ENCODE data around the gene EDDM3A. TPM values are rescaled to one million over a fixed set of nuclear protein-coding genes. Genes with fewer than 3 reads are reported as not detected.
"Not testable (repeated sequence)": the region's sequence is repeated elsewhere in the genome, so short reads cannot be mapped to it uniquely, and the experiment has no call there.

Gene EDDM3A
- total RNA-seq, 1 donor from 2014 or later = not detected

GRCh38 chr14:20714593-20715250 lies 31.0 kb upstream of the EDDM3A start:
- H3K9me3 Mint-ChIP-seq = no peaks in the 10 kb centered on the region
- intact Hi-C loops (cut with micrococcal nuclease) = no loop called here
- H3K36me3 Mint-ChIP-seq (ENCODE audit: low read depth) = no peaks in the 10 kb centered on the region
- H3K4me3 Mint-ChIP-seq (ENCODE audit: low read depth) = no peak overlapping the region
- H3K27ac Mint-ChIP-seq = no peak overlapping the region
- H3K4me1 Mint-ChIP-seq (ENCODE audit: low read depth) = peaks cover 4% of the 10 kb centered on the region
- H3K27me3 Mint-ChIP-seq (ENCODE audit: low read depth) = peaks cover 7% of the 10 kb centered on the region
- no peak for DNase-seq (ENCODE audit: low spot score)

GRCh38 chr14:20719777-20720176 lies 25.9 kb upstream of the EDDM3A start:
- H3K27ac Mint-ChIP-seq = no peak overlapping the region
- H3K9me3 Mint-ChIP-seq = no peaks in the 10 kb centered on the region
- H3K36me3 Mint-ChIP-seq (ENCODE audit: low read depth) = no peaks in the 10 kb centered on the region
- H3K4me1 Mint-ChIP-seq (ENCODE audit: low read depth) = peaks cover 7% of the 10 kb centered on the region
- intact Hi-C loops (cut with micrococcal nuclease) = no loop called here
- no peak overlapping the region for H3K4me3 Mint-ChIP-seq (ENCODE audit: low read depth)
- DNase-seq (ENCODE audit: low spot score) = no peak
- peaks cover 13% of the 10 kb centered on the region for H3K27me3 Mint-ChIP-seq (ENCODE audit: low read depth)

DNA sequence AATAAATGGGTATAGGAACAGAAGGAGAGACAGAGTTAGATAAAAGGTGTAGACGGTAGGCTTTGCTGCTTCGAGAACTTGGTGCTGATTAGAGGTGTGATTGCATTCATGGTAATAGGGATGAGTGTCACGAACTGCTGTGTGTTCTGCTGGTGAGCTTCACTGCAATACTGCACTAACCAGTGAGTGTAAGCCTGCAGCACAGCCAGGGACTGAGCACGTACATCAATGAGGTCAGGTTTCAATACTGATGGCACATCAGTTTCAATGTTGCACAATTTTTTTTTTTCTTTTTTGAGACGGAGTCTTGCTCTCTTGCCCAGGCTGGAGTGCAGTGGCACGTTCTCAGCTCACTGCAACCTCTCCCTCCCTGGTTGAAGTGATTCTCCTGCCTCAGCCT lies 24.9 kb upstream of the EDDM3A start:
- DNase-seq (ENCODE audit: low spot score) = no peak
- intact Hi-C loops (cut with micrococcal nuclease) = no loop called here
- Mint-ChIP-seq H3K27ac (no peak overlapping the region), H3K36me3 (ENCODE audit: low read depth) (no peaks in the 10 kb centered on the region), H3K4me1 (ENCODE audit: low read depth) (peaks cover 7% of the 10 kb centered on the region), H3K27me3 (ENCODE audit: low read depth) (peaks cover 17% of the 10 kb centered on the region), H3K4me3 (ENCODE audit: low read depth) (no peak overlapping the region), H3K9me3 (no peaks in the 10 kb centered on the region)

DNA sequence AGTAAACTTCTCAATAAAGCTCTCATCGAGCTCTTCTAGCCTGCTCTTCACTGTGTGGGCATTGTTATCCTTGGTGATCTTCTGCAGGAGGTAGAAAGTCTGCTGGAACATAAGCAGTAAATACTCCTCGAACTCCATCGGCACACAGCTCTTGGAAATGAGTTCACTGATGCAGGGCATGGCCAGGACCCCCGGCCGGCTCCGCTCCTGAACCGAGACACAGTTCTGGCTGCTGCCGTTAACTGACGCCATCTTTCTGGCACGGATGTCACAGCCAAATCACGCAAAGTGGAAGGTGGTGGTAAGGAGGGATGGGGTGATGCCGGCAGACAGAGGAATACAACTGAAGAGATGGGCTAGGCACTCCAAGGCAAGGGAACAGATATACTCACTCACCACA lies 23.7 kb upstream of the EDDM3A start:
- no peaks in the 10 kb centered on the region for H3K36me3 Mint-ChIP-seq (ENCODE audit: low read depth)
- H3K27me3 Mint-ChIP-seq (ENCODE audit: low read depth) = peaks cover 22% of the 10 kb centered on the region
- H3K4me1 Mint-ChIP-seq (ENCODE audit: low read depth) = peaks cover 7% of the 10 kb centered on the region
- DNase-seq (ENCODE audit: low spot score) = no peak
- H3K27ac Mint-ChIP-seq = no peak overlapping the region
- intact Hi-C loops (cut with micrococcal nuclease) = no loop called here
- no peak overlapping the region for H3K4me3 Mint-ChIP-seq (ENCODE audit: low read depth)
- H3K9me3 Mint-ChIP-seq = no peaks in the 10 kb centered on the region

DNA sequence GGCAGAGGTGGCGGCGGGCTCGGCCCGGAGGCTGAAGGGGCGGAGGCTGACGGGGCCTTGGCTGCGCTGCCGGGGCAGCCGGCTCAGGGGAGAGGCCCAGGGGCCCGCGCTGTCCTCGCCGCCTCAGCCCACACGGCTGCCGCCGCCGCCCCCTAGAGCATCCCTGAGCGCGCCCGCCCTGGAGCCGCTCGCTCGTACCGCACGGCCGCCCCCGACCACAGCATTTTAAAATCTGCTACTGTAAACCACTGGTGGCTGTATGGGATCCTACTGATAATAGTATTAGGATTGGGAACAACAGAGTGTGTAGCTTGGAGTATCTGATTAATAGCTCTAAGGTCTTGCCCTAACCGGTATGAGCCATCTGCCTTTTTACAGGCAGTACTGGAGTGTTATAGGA lies 22.2 kb upstream of the EDDM3A start:
- Mint-ChIP-seq H3K9me3 (no peaks in the 10 kb centered on the region), H3K36me3 (ENCODE audit: low read depth) (no peaks in the 10 kb centered on the region), H3K27me3 (ENCODE audit: low read depth) (peaks cover 28% of the 10 kb centered on the region), H3K4me1 (ENCODE audit: low read depth) (peaks cover 7% of the 10 kb centered on the region), H3K4me3 (ENCODE audit: low read depth) (no peak overlapping the region), H3K27ac (no peak overlapping the region)
- intact Hi-C loops (cut with micrococcal nuclease) = no loop called here
- DNase-seq (ENCODE audit: low spot score) = no peak

DNA sequence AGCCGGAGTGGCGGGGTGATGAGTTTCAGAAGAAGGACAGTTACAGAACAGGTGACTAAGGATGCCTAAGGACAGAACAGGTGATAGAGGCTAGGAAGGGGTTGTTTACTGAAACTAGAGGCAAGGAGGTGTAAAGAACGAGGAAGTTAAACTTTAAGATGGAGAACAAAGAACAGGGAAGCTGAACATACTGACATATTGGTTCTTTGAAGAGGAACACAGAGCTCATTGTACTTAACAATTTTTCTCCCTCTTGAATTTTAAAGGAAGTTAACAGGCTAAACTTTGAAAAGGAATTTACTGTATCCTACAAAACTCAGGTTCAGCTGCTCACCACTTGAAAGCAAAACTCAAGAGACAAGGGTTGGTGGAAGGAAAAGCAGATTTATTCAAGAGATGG lies 19.6 kb upstream of the EDDM3A start:
- DNase-seq (ENCODE audit: low spot score); H3K4me1 Mint-ChIP-seq (ENCODE audit: low read depth); H3K36me3 Mint-ChIP-seq (ENCODE audit: low read depth); intact Hi-C loops (cut with micrococcal nuclease); H3K27ac Mint-ChIP-seq; H3K4me3 Mint-ChIP-seq (ENCODE audit: low read depth); H3K9me3 Mint-ChIP-seq: not testable (repeated sequence)
- peaks cover 28% of the 10 kb centered on the region for H3K27me3 Mint-ChIP-seq (ENCODE audit: low read depth)

GRCh38 chr14:20726531-20726930 lies 19.2 kb upstream of the EDDM3A start:
- Mint-ChIP-seq H3K36me3 (ENCODE audit: low read depth) (no peaks in the 10 kb centered on the region), H3K4me3 (ENCODE audit: low read depth) (no peak overlapping the region), H3K27me3 (ENCODE audit: low read depth) (peaks cover 28% of the 10 kb centered on the region), H3K27ac (no peak overlapping the region), H3K4me1 (ENCODE audit: low read depth) (no peaks in the 10 kb centered on the region), H3K9me3 (no peaks in the 10 kb centered on the region)
- no peak for DNase-seq (ENCODE audit: low spot score)
- intact Hi-C loops (cut with micrococcal nuclease) = no loop called here

GRCh38 chr14:20730891-20731290 lies 14.8 kb upstream of the EDDM3A start:
- Mint-ChIP-seq H3K27ac (no peak overlapping the region), H3K9me3 (no peaks in the 10 kb centered on the region), H3K27me3 (ENCODE audit: low read depth) (peaks cover 13% of the 10 kb centered on the region), H3K4me3 (ENCODE audit: low read depth) (no peak overlapping the region), H3K4me1 (ENCODE audit: low read depth) (no peaks in the 10 kb centered on the region), H3K36me3 (ENCODE audit: low read depth) (no peaks in the 10 kb centered on the region)
- no peak for DNase-seq (ENCODE audit: low spot score)
- intact Hi-C loops (cut with micrococcal nuclease) = no loop called here

DNA sequence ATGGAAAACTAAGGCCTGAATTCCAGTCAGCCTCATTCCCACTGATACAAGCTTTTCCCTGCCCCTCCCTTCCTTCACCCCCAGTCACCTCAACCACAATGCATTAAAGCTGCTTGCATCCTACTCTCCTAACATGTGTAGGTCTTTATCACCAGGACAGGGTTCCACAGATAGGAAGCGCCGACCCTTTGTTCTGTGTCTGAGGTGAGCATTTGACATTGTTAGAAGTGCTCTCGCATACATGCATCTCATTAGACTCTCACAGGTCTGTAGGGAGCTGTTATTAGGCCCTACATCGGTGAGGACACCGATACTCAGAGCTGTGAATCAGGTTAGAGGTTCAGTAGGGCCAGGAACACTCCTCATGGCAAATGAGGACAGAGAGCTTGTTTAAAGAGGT lies 13.2 kb upstream of the EDDM3A start:
- peaks cover 6% of the 10 kb centered on the region for H3K27me3 Mint-ChIP-seq (ENCODE audit: low read depth)
- H3K4me3 Mint-ChIP-seq (ENCODE audit: low read depth) = no peak overlapping the region
- no peaks in the 10 kb centered on the region for H3K4me1 Mint-ChIP-seq (ENCODE audit: low read depth)
- no peak for DNase-seq (ENCODE audit: low spot score)
- H3K27ac Mint-ChIP-seq = no peak overlapping the region
- intact Hi-C loops (cut with micrococcal nuclease) = no loop called here
- no peaks in the 10 kb centered on the region for H3K9me3 Mint-ChIP-seq
- no peaks in the 10 kb centered on the region for H3K36me3 Mint-ChIP-seq (ENCODE audit: low read depth)

GRCh38 chr14:20732979-20733635 lies 12.6 kb upstream of the EDDM3A start:
- H3K4me1 Mint-ChIP-seq (ENCODE audit: low read depth) = no peaks in the 10 kb centered on the region
- H3K9me3 Mint-ChIP-seq = no peaks in the 10 kb centered on the region
- intact Hi-C loops (cut with micrococcal nuclease) = no loop called here
- no peak overlapping the region for H3K27ac Mint-ChIP-seq
- DNase-seq (ENCODE audit: low spot score) = no peak
- peaks cover 2% of the 10 kb centered on the region for H3K27me3 Mint-ChIP-seq (ENCODE audit: low read depth)
- H3K4me3 Mint-ChIP-seq (ENCODE audit: low read depth) = no peak overlapping the region
- no peaks in the 10 kb centered on the region for H3K36me3 Mint-ChIP-seq (ENCODE audit: low read depth)

DNA sequence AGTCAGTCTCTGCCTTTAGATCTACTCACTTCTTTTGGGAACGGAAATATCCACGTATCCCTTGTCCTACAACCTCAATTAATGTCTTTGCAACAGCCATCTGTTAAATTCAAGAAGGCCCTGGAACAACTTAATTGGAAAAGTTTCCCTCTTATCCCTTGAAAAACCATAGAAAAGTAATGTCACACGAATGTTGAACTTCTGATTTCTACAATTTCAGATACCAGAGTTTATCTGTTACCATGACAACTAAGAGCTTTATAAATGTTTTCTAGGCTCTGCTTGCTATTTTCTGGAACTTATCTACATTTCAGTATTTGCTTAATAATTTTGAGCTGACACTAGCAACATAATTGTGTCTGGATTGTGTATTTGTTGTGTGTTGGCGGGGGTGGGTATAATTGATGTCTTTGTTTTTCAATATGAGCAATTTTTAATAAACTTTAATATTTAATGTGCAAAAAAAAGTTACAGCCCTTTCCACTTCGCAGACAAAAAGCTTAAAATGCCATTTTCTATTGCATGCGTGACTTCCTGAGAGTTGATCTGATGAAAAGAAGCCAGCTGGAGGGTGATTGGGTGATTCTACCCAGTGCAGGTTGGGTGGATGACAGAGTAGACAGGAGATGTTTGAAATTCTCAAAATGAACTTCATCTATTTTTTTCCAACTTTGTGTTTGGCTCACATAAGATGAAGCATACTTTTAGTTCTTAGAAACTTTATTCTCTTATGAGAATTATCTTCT lies 11.8 kb upstream of the EDDM3A start:
- Mint-ChIP-seq H3K27ac (no peak overlapping the region), H3K9me3 (no peaks in the 10 kb centered on the region), H3K4me1 (ENCODE audit: low read depth) (no peaks in the 10 kb centered on the region), H3K27me3 (ENCODE audit: low read depth) (peaks cover 2% of the 10 kb centered on the region), H3K36me3 (ENCODE audit: low read depth) (no peaks in the 10 kb centered on the region), H3K4me3 (ENCODE audit: low read depth) (no peak overlapping the region)
- intact Hi-C loops (cut with micrococcal nuclease) = no loop called here
- DNase-seq (ENCODE audit: low spot score) = no peak

DNA sequence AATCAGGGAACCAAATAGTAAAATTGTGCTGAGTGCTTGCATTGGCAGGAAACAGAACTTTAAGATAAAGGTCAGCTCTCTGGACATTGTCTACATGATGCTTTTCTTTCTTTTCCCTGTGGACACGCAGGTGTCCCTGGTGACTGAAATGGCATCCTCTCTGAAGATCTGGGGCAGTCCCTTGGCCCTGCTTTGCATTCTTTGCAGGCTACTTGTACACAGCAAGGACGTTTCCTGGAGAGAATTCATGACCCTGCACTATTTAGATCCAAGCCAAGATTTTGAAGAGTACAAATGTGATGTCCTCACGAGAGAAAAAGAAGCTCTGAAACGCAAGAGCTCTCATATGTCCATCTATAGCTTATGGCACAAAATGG lies 11.3 kb upstream of the EDDM3A start:
- H3K27me3 Mint-ChIP-seq (ENCODE audit: low read depth) = peaks cover 2% of the 10 kb centered on the region
- H3K9me3 Mint-ChIP-seq = no peaks in the 10 kb centered on the region
- no peaks in the 10 kb centered on the region for H3K36me3 Mint-ChIP-seq (ENCODE audit: low read depth)
- H3K4me1 Mint-ChIP-seq (ENCODE audit: low read depth) = no peaks in the 10 kb centered on the region
- H3K27ac Mint-ChIP-seq = no peak overlapping the region
- intact Hi-C loops (cut with micrococcal nuclease) = no loop called here
- no peak for DNase-seq (ENCODE audit: low spot score)
- H3K4me3 Mint-ChIP-seq (ENCODE audit: low read depth) = no peak overlapping the region

DNA sequence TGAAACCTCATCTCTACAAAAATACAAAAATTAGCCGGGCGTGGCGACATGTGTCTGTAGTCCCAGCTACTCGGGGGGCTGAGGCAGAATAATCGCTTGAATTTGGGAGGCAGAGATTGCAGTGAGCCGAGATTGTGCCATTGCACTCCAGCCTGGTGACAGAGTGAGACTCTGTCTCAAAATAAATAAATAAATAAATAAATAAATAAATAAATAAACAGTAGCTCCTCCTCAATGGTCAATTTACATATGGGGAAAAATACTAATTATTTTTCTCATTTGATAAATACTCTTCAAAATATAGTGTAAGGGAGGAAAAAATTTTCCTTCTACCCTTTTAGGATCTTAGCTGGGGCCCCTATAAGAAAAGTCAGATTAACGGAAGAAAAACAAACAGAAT lies 7.4 kb upstream of the EDDM3A start:
- DNase-seq (ENCODE audit: low spot score); H3K4me1 Mint-ChIP-seq (ENCODE audit: low read depth); intact Hi-C loops (cut with micrococcal nuclease); H3K36me3 Mint-ChIP-seq (ENCODE audit: low read depth); H3K27me3 Mint-ChIP-seq (ENCODE audit: low read depth); H3K9me3 Mint-ChIP-seq; H3K27ac Mint-ChIP-seq; H3K4me3 Mint-ChIP-seq (ENCODE audit: low read depth): not testable (repeated sequence)

All from activated T-helper 2 cell treated with anti-CD3 and anti-CD28 coated beads, Interferon-gamma antibody, Interleukin-2, Interleukin-4, amounts not matched to agents 10 μg/mL and 5 μg/mL and 100 μg/mL, durations not matched to agents 14 hours and 24 hours and 36 hours (primary cell).